AG04449 (cell line): ENCODE data around the gene TRMT61B.

Experiments
- CTCF ChIA-PET: fragments of 350-600 bp; formaldehyde crosslinking; extraction: SDS; loops from one replicate; lab custom pipeline; 2021; ENCODE audit warnings: antibody characterized with exemption; lab: Yijun Ruan, JAX
- POLR2A ChIA-PET: fragments of 400-600, 350-600 bp; formaldehyde crosslinking; extraction: SDS; loops from one replicate; lab custom pipeline; 2020; ENCODE audit warnings: antibody characterized with exemption, inconsistent platforms; lab: Yijun Ruan, JAX
- DNase-seq: peaks from one replicate; pipeline ENCODE4 v3.0.0-alpha.2; 2010; ENCODE audit warnings: low read depth, low spot score
- H3K4me3 ChIP-seq: 2 replicates; pipeline ENCODE4 v1.5.1; 2011; ENCODE audit warnings: low read depth, mild to moderate bottlenecking, control low read depth, low read length
- TF ChIP-seq, protein P1 (sequence below): IDR thresholded peaks from one replicate; pipeline ENCODE4 v1.5.1; 2011; ENCODE audit warnings: mild to moderate bottlenecking, moderate library complexity, low read length, control low read depth, inconsistent platforms; ENCODE audit not compliant: insufficient read depth; ENCODE audit errors: missing control alignments

The TRMT61B gene

DNA sequence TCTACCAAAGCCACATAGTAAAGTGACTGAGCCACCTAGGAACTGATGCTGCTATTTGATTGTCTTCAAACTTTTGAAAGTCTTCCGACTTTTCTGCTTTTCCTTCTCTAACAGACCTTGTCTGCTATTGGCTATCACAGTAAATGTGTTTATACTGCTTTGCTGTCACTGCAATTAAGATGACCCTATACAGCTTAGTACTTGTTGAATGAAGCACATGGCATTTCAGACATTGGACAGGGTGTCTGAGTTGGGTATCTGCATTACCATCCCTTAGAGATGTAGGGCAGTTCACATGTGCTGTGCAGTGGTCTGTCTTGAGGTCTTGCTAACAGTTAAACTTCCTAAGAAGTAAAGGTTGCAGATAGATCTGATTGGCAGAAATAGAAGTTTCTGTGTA lies 27.9 kb upstream of the TRMT61B start:
- TF ChIP-seq, protein P1, sequence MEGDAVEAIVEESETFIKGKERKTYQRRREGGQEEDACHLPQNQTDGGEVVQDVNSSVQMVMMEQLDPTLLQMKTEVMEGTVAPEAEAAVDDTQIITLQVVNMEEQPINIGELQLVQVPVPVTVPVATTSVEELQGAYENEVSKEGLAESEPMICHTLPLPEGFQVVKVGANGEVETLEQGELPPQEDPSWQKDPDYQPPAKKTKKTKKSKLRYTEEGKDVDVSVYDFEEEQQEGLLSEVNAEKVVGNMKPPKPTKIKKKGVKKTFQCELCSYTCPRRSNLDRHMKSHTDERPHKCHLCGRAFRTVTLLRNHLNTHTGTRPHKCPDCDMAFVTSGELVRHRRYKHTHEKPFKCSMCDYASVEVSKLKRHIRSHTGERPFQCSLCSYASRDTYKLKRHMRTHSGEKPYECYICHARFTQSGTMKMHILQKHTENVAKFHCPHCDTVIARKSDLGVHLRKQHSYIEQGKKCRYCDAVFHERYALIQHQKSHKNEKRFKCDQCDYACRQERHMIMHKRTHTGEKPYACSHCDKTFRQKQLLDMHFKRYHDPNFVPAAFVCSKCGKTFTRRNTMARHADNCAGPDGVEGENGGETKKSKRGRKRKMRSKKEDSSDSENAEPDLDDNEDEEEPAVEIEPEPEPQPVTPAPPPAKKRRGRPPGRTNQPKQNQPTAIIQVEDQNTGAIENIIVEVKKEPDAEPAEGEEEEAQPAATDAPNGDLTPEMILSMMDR, result no peak
- no peak for DNase-seq
- POLR2A ChIA-PET, result no interaction called here
- CTCF ChIA-PET, result no interaction called here
- H3K4me3 ChIP-seq, result no peak overlapping the region

DNA sequence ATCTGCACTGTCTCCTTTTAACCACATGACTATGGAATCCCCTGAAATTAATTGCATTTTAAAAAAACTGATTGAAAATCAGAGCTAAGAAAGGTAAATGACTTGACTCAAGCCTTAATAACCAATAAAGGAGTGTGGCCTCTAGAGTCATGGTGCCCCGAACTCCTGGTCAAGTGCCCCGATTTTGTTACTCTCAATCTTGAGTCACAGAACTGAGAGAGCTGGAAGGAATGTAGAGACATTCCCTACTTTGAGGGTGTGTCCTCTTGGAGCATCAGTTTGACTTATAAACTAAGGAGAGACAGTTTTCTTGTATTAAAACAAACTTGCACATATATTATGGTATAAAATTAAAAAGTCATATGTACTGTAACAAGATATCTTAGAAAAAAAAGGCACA lies 26.8 kb upstream of the TRMT61B start:
- CTCF ChIA-PET, result interaction anchor here (1.8 to 2.0 kb wide), 2 partner anchors 75 to 76 kb away, joined by 7 to 8 read pairs; no protein-coding TSS in a partner anchor
- POLR2A ChIA-PET, result no interaction called here
- DNase-seq, result no peak
- TF ChIP-seq, protein P1, result no peak
- no peak overlapping the region for H3K4me3 ChIP-seq

DNA sequence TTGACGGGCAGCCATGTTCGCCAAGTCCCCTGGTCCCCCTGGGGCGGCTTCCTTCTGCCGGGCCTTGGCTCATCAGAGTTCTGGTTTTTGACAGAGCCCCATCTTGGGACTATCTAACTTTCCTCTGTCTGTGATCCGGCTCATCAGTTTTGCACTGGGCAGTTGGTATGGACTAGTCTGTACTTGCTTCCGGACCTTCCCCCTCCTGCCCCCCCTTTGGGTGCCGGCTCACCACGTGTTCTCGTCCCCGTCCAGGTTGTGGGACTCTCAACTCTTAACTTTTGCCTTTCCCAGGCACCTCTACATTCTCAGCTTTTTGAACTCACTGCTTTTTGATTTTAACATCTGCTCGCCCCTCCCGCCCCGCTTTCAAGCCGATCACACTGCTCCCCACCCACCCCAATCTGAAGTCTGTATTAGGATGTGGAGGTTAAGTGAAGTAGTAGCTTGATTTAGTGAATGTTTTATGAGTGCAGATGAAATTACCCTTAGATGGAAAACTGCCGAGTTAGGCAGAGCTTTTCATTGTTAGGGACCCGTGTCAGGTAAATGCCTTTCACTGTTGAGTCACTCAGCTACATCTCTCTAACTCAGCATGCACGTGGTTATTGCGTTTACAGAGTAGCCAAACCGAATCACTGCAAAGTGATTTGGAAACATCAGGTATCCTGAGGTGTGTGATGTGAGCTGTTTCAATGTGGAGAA lies 25.2 kb upstream of the TRMT61B start:
- ChIA-PET POLR2A (interaction anchor here (0.7 to 1.1 kb wide), 2 partner anchors 10 to 84 kb away, joined by 3 read pairs; no protein-coding TSS in a partner anchor), CTCF (interaction anchor here (1.2 to 2.0 kb wide), 5 partner anchors 73 to 328 kb away, joined by 3 to 8 read pairs (median 5); no protein-coding TSS in a partner anchor)
- DNase-seq, result no peak
- TF ChIP-seq, protein P1, result no peak
- H3K4me3 ChIP-seq, result peak overlapping the region; percentile 93

DNA sequence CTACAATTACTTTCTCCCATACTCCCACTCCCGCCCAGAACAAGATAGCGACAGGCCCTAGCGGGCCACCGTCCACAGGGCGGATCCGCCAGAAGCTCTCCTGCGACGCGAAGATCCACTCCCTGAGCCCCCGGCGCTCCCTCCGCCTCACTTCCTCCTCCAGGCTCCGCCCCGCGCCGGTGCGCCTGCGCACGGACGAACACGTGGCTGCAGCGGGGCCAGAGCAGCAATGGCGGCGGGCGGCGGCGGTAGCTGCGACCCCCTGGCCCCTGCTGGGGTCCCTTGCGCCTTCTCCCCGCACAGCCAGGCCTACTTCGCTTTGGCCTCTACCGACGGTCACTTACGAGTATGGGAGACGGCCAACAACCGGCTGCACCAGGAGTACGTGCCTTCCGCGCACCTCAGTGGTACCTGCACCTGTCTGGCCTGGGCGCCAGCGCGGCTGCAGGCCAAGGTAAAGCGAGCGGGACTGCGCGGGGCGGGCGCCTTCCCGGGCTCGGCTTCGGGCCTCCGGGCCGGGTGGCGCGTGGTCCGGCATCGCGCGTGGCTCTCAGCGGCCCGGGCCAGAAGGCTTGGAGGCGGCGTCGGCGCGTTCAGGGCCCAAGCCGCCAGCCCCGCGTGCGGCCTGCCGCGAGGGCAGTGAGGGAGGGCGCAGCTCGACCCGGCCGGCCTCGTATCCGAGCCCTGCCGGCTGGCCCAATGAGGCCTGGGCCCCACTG lies 24.5 kb upstream of the TRMT61B start, which contains the start of gene WDR43:
Gene WDR43 (plus strand): TSS at position 198 of the 719 bp plus-strand sequence. CDS start 32 bp downstream, at position 230.
- TF ChIP-seq, protein P1, result no peak
- POLR2A ChIA-PET, result interaction anchor here (0.7 kb wide), 1 partner anchor 24 kb away, joined by 4 read pairs; the partner anchor contains the start of gene TRMT61B
- H3K4me3 ChIP-seq, result peak within 1 kb of the TSS; percentile 93
- CTCF ChIA-PET, result interaction anchor here (0.6 to 2.0 kb wide), 4 partner anchors 58 to 327 kb away, joined by 3 to 8 read pairs (median 4); no protein-coding TSS in a partner anchor
- DNase-seq, result peak; percentile 94

DNA sequence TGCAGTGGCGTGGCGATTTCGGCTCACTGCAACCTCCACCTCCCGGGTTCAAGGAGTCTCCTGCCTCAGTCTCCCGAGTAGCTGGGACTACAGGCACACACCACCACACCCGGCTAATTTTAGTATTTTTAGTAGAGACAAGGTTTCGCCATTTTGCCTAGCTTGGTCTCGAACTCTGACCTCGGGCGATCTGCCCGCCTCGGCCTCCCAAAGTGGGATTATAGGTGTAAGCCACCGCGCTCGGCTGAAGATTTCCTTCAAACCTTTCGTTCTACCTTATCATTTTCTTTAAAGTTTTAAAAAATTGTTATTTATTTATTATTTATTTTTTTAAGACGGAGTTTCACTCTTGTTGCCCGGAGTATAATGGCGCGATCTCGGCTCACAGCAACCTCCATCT lies 23.4 kb upstream of the TRMT61B start:
- POLR2A ChIA-PET, result no interaction called here
- TF ChIP-seq, protein P1, result no peak
- H3K4me3 ChIP-seq, result no peak overlapping the region

DNA sequence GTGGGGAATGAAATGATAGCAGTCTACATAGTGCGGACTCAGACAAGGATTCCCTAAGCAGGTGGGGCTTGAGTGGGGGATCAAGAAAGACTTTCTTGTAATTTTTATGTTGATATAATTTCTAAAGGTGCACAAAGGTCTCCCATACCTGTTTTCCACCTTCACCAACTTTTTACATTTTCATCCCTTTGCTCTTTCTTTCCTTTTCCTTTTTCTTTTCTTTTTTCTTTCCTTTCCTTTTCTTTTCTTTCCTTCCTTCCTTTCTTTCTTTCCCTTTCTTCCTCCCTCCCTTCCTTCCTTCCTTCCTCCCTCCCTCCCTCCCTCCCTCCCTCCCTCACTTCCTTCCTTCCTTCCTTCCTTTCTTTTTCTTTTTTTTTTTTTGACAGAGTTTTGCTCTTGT lies 10.1 kb upstream of the TRMT61B start:
- TF ChIP-seq, protein P1, result no peak
- no peak overlapping the region for H3K4me3 ChIP-seq
- POLR2A ChIA-PET, result no interaction called here
- CTCF ChIA-PET, result no interaction called here
- DNase-seq, result no peak

More for the DNA sequence above, 23.4 kb upstream of the TRMT61B start:
- CTCF ChIA-PET, result no interaction called here
- no peak for DNase-seq
